Amniotic epithelial cell (primary cell): ENCODE measurements around the gene KCNK1.
"Not testable (repeated sequence)": the region's sequence is repeated elsewhere in the genome, so short reads cannot be mapped to it uniquely, and the experiment has no call there.

ENCODE experiments used
- DNase-seq: peaks from one replicate; pipeline ENCODE4 v3.0.0-alpha.2; 2010; ENCODE audit warnings: low read depth

The KCNK1 gene

DNA sequence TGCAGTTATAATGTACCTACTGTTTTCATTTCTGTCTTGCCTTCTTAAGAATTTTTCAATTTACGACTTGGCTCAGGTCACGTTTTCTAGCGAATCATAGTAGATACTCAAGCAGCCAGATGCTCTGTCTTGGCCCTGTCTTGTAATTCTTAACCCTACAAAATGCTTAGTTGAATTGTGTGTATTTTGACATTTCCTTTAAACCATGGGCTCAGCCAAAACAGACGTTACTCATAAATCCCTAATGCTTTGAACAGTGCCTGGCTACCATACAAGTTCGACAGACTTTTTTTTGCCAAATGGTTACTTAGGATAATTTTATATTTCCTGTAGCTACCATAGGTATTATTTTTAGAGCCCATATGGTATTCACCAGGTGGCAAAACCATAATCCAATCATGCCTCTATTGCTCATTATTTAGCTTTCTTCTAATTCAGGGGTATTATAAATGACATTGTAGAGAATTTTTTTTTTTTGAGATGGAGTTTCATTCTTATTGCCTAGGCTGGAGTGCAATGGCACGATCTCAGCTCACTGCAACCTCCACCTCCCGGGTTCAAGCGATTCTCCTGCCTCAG, 54.3 kb downstream of the KCNK1 start:
- no peak for DNase-seq

DNA sequence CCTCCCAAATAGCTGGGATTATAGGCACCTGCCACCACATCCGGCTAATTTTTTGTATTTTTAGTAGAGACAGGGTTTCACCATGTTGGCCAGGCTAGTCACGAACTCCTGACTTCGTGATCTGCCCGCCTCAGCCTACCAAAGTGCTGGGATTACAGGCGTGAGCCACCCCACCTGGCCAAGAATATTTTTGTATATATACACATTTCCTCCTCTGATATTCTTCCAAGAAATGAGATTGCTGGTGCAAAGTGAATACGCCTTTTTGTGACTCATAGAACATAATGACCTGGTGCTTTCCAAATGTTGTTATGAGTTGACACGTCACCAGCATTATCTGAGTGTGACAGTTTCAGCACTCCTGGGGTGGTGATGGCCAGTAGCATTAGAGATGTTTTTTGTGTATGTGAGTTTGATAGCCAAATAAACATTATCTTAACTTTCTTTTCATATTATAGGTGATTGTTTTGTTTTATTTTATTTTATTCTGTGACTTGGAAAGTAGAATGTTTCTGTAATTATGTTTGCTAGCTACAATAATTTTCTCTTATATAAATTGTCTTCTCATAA, 54.9 kb downstream of the KCNK1 start:
- no peak for DNase-seq

DNA sequence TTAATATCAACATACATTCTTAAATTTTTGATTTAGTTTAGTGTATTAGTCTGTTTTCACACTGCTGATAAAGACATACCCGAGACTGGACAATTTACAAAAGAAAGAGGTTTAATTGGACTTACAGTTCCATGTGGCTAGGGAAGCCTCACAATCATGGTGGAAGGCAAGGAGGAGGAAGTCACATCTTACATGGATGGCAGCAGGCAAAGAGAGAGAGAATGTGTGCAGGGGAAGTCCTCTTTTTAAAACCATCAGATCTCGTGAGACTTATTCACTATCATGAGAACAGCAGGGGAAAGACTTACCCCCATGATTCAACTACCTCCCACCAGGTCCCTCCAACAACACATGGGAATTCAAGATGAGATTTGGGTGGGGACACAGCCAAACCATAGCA, 56.5 kb downstream of the KCNK1 start:
- not testable (repeated sequence) for DNase-seq

DNA sequence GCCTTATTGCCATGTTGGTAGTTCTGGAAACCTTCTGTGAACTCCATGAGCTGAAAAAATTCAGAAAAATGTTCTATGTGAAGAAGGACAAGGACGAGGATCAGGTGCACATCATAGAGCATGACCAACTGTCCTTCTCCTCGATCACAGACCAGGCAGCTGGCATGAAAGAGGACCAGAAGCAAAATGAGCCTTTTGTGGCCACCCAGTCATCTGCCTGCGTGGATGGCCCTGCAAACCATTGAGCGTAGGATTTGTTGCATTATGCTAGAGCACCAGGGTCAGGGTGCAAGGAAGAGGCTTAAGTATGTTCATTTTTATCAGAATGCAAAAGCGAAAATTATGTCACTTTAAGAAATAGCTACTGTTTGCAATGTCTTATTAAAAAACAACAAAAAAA, 57.4 kb downstream of the KCNK1 start:
- no peak for DNase-seq

DNA sequence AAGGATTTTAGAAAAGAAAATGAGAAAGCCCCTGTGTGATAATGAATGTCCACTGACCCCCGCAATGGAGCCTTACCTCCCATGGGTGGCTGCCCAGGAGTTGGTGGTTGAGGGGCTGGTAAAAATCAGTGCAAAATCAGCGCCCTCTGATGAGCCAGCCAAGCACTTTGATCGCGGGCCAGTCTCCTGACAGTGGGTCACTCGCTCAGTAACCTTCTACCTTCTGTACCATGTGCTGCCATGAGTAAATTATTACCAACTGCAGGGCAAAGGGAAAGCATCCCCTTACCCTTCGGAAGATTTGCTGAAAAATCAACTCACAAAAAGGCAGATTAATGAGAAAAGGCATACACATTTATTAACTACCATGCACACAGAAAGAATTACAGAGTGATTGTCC, 58.8 kb downstream of the KCNK1 start:
- DNase-seq: no peak

DNA sequence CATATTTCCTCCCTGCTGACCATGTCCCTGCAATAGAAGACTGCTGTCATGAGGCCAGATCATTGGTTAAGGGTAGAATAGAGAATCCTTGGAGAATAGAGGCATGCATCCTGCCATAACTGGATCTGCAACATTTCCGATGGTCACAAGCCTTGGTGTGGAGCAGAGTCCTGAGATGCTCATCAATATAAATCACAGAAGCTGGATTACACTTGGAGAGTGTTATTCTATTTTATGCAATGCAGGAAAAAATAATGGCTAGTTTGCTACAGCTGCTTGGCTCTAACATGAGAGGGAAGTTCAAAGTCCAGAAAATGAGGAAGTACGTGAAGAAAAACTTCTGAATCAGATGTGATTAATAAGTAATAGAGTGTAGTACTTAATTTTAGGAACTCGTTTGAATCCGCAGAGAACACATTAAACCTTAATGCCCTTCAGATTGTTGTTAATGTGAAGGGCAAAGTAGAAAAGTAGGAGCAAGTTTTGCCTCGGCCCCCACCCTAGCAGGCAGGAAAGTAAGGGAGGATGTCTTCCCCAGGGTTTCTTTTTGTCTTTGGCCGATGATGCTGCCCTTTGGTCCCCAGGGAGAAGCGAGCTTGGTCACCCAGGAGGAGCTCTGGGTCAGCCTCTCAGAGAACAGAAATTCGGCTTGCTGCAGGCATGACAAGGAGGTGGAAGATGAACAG, 59.5 kb downstream of the KCNK1 start:
- DNase-seq: no peak

DNA sequence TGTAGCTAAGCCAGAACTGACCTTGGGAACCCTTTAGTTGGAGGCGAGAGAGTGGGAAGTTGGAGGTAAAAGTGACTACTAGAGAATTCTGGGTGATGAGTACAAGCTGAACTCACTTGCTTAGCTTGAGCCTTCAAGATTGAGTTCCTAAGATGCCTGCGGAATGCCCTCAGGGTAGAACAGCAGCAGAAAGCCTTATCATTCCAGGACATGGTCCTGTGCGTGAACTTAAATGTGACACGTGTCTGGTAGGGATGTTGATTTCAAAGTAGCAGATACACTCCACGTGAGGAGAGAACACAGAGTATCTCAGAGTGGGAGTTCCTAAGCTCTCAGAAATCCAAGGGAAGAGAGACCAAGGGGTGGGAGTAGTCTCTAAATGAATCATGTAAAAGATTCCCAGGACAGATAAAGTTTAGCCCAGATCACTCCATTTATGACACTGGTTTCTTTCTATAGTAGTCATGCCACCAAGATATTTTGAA, 60.1 kb downstream of the KCNK1 start:
- peak; percentile 15 for DNase-seq

DNA sequence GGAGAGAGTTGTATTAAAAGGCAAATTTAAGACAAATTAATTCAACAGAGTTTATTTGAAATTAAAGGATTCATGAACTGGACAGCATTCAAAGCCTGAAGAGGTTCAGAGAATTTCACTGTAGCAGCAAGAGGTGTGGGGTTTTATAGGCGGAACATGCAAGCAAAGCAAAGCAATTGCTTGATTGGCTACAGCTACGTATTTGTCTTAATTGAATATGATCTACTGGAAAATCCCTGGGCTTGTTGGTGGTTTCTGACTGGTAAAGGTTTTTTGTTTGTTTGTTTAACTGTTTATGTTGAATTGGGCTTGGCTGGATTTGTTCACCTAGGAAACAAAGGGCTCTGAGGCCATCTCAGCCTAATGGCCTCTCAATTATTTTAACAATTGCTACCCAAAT, 61.5 kb downstream of the KCNK1 start:
- no peak for DNase-seq

DNA sequence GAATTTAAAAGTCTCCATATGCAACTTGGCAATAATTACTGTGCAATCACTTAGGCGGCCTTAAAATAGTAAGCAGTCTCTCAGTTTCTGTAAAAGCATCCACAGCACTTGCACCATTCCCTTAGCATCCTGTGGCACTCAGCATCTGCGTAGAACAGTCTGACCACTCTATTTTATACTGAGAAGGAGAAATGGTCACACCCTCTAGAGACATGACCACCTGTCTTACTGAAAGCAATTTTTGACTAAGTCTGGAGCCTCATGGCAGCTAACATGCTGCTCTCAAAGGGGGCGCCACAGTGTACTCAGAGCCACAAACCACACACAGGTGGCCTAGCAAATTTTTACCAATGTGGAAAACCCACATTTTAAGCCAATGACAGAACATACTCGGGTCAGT, 62.0 kb downstream of the KCNK1 start:
- no peak for DNase-seq

DNA sequence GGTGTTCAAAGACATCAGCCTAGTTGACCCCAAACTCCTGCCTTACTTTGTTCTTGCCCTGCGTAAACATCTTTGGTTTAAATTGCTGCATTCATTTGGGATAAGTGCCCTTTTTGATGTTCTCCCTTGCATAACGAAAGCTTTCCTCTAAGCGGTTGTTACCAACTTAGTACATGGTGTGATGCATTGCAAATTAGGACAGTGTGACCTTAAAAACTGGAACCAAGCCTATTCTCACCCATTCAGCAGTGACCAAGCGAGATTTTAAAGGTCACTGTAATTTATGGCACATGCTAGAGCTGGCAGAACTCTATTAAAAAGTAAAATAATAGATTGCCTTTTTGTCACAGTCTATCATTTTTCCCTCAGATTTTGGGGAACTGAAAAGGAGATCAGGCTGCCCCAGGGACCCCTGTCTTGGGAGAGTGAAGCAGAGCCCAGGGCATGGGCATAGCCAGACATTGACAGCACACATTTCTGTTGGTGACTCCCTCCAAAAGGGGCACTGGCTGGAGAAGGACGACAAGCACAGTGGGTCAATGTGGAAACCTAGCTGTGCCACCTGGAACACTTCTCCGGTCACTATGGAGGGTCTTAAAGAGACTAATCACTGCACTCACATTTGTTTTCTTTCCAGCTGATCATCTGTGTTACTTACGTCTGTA, 63.9 kb downstream of the KCNK1 start:
- DNase-seq: no peak

DNA sequence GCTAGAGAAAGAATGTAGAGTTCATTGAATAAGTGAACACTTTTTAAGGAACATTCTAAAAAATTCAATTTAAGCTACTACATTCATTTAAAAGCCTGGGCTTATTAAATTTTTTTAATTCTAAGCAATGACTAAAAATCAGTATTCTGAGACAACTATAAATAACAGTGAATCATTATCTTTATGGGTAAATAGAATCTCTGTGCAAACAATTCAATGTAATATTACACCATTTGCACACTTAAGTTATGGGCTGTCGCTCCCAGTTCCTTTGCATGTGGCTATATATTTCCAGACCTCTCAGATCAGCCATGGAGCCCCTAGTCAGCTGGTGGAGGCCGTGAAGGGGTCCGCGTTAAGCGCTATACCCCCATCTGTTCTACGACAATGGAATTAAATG, 65.1 kb downstream of the KCNK1 start:
- DNase-seq: no peak

DNA sequence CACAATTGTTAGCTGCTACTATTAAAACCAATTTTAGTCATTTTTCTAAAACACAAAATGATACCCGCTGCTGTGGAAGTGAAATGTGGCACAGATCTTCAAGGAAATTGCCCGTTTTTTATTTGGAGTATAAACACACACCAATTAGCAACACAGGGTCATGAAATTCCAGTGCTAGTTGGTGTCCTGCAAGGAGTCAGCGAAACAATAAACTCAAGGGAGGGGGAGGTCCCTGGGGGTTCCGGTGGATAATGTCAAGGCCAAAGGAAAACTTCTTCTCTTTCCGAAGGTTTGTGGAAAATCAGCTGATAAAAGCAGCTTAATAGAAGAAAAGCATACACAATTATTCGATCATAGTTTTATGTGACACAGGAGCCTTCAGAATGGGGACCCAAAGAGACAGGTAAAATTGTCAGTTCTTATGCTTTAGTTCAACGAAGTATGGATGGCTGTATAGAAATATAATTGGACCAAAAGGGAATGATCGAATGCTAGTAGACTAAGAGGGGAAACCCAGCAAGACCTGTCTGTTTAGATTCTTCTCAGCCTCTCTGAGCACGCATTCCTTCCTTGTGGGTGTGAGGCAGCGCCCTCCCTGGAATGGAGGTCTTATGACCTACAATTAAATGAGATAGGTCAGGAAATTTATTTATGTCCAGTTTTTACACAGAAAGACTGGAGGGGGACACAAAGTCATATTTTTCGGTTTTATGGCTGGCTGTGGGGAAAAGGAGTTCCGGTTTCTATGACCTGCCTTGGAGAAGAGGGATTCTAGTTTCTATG, 65.9 kb downstream of the KCNK1 start:
- DNase-seq: no peak

DNA sequence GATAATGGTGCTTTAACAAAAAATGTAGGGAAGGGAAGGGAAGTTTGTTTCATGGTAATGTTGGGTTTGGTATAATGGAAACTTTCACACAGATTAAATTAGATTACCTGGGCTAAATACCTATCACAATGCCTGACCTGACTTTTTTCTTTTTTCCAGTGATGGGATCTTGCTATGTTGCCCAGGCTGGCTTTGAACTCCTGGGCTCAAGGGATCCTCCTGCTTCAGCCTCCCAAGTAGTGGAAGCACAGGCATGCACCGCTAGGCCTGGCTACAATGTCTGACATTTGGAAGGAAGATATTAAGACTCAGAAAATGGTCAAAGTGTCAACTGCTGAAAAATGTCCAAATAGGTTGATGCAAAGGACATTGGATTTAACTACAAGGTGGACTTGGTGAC, 67.4 kb downstream of the KCNK1 start:
- DNase-seq: no peak

DNA sequence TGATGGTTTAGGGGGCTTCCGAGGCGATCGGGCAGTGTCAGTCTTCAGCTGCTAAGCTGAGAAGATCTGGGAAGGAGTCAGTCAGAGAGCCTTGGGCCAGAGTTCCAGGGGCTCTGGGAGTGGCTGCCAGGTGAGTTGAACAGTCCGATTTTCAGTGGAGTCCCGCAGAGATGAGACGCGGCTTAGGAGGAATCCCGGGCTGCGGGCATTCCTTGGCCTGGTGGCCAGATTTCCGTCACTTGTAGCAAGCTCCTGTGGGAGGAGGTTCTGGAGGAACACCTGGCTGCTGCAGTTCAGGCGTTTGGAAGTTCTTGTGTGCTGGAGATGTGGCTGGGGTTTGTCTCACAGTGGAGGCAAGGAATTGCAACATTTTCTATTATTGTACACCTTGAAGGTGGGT, 72.7 kb downstream of the KCNK1 start:
- not testable (repeated sequence) for DNase-seq

DNA sequence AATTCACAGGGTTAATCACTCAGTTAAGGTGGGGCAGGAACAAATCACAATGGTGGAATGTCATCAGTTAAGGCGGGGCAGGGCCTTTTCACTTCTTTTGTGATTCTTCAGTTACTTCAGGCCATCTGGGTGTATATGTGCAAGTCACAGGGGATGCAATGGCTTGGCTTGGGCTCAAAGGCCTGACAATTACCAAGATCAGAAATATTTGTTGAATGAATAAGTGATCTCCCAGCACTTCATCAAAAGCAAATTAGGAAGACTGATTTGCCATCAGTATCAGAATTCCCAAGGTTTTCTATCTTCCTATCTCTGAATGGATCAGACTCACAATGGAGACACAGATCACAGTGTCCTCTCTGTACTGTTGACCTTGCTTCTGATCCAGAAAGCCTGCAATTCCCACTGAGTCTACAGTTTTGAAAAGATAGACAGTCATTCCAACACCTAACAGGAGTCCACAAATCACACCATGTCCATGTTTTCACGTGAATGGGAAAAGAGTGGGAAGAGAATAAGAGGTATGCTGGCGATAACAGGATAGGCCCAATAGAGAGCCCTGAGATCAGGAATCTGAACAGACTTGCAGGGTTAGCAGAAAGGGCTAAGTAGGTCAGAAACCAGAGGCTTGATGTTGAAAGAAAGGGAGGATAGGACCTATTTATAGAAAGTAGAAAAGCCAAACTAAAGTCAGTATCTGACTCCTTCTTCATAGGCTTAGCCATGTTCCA, 75.3 kb downstream of the KCNK1 start:
- no peak for DNase-seq

DNA sequence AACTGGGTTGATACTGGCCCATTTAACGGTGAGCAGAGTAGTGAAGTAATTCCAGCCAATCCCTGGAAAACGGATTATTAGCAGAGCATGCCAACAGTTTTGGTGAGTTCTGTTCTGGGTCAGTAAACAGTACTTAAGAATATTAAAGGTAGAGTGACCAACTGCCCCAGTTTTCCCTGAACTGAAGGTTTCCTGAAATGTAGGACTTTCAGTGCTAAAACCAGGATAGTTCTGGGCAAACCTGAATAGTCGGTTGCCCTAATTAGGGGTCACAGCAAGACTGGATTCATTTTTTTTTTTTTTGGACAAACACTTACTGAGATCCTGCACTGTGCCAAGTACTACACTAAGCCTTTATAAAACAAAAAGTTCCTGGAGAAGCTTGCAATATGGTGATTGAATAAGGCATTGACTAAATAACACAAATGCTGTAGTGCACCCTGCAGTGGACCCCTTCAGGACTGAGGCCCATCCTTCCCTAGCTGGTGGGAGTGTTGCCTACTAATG, 75.9 kb downstream of the KCNK1 start:
- no peak for DNase-seq

DNA sequence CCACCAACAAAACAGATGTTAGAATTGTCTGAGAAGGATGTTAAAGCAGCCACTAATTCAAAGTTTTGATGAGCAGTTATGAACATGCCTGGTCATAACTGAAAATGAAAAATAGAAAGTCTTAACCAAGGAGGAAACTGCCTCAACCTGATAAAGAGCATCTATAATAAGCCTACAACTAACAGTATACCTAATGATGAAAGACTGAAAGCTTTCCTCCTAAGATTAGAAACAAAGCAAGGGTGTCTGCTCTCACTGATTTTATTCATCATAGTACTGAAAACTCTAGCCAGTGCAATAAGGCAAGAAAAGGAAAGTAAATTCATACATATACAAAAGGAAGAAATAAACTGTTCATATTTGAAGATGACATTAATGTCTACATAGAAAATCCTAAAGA, 82.0 kb downstream of the KCNK1 start:
- DNase-seq: no peak

DNA sequence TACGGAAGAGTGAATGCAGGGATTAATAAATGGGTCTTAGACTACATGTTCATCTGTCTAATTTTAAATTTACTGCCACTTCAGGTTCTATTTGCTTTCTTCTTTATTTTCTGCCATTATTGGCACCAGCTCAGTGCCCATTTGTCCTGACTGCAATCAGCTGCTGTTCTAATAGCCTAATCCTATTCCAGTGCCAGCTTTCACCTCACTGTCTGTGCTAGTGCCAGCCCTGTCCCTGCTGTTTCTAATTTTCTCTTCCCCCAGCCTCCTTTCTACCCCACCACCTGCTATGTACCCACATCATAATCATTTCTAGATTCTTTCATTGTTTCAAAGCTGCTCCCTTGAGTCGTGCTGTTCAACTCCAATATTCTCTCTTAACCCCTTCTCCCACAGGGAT, 86.4 kb downstream of the KCNK1 start:
- DNase-seq: no peak

DNA sequence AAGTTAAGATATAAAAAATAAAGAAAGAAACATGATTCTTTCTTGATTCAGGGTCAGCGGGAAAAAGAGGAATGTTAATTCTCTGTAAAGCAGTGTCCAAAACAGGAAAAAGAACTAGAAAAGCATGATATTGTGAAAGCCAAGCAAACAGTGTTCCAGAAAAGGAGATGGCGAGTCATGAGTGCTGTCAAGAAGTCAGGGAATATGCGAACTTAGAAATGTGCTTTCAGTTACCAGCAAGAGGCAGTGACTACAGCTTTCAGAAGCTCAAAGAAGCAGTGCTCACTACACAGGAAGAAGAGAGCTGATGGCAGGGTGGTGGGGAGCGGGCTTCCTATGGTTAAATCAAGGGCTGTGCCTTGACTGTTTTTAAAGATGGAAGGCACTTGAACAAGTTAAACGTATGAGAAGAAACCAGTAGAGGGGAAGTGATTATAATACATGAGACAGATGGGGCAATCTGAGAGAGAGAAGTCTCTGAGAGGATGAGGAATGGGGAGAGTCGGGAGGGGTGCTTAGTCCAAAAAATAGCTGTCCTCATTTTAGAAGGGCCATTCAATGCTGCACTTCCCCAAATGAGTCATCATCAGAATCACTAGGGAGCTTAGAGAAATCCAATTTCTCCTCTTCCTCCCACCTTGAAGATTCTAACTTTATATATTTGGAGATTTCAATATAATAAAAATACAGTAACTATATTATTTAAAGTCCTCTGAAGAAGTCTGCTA, 90.4 kb downstream of the KCNK1 start:
- peak; percentile 0 for DNase-seq

DNA sequence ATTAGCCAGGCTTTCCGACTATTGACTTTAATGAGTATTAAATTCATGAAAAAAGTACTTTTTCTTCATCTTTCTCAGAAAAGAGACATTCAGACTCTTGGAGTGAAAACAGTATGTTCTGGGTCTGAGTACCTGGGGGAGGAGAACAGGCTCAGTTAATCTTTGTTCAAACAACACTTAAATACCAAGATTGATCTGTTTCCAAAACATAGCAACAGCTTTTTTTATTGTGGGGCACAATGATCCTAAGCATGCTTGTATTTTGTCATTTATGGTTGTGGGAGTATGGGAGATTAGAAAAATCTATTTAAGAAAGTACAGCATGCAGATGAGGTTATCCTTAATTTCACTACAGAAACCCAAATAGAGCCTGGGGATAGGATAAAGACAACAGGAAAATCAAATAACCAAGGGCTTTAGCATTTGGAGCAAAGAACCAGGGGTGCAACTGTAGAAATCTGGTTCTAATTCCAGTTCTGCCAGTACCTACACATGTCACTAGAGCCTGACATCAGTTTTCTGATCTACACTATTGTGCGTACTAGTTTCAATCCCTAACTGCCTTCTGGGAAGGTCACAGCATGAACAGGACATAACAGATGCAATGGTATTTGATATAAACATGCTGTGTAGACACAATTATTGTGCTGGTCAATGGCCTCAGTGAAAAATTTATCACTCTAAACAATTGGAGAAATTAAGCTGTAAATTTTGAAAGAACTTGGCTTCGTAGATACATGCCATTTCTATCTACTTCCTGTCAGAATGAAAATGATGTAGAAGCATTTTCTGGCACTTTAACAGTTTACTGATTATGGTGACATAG, 91.2 kb downstream of the KCNK1 start:
- DNase-seq: no peak
